ENCODE data around the gene NMNAT3. TPM values are rescaled to one million over a fixed set of nuclear protein-coding genes. Genes with fewer than 3 reads are reported as not detected.

The NMNAT3 gene
- total RNA-seq, 1 experiment from 2014 or later = 1.3 TPM

DNA sequence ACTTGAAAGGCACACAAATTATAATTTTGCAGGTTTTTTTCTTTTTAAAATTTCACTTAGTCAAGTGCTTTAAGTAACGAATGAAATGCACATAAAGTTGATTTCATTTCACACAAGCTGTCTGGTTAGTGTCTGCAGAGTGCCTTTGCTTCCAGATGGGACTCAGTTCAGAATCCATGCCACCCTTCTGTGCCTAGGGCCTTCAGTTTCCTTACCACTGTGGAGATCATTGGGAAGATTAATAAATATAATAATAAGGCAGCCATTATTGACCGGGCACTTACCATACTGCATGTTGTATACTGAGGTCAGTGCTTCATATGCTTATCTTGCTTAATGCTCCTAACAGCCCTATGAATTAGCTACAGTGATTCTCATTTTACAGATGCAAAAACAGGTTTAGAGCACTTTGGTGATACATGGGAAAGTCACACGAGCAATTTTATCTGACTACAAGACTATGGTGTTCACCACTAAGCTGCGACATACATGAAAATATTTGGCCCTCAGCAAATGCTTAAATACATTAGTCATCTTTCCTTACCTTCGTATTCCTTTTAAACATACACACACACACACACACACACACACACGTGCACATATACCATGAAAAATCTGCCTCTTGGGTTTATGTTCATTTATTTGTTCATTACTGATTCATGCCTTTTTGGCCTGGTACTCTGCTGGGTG is 3.1 kb downstream of the NMNAT3 start:
- Histone ChIP-seq H3K4me2 (ENCODE audit: insufficient read depth, insufficient read length, low read length) (no peak overlapping the region), H3K79me2 (ENCODE audit: insufficient read depth, low read length) (no peaks in the 10 kb centered on the region), H4K8ac (replicated peaks; ENCODE audit: insufficient read length, low read depth, low read length) (no peak overlapping the region), H2AFZ (ENCODE audit: low read length) (no peak overlapping the region), H3K23me2 (ENCODE audit: insufficient read length, low read depth, low read length, poor library complexity, severe bottlenecking) (peaks cover 6% of the 10 kb centered on the region), H3T11ph (ENCODE audit: low read length) (no peak overlapping the region), H3K79me1 (ENCODE audit: insufficient read depth, low read depth, low read length, poor library complexity, severe bottlenecking) (no peaks in the 10 kb centered on the region), H3K27ac (ENCODE audit: insufficient read length, low read depth, low read length) (no peak overlapping the region), H4K5ac (ENCODE audit: insufficient read length, low read depth, low read length) (no peak overlapping the region), H3K4ac (ENCODE audit: low read depth, low read length) (no peak overlapping the region), H3K27me3 (ENCODE audit: insufficient read depth, low read length) (peaks cover 16% of the 10 kb centered on the region; the same call in 1 of the 2 replicates), H2BK20ac (ENCODE audit: low read depth, low read length, poor library complexity, severe bottlenecking) (no peak overlapping the region), H3K18ac (ENCODE audit: insufficient read length, low read depth, low read length) (no peak overlapping the region), H2AK5ac (ENCODE audit: insufficient read length, low read length) (no peak overlapping the region), H3K9me3 (ENCODE audit: control insufficient read depth, low read depth, low read length) (no peaks in the 10 kb centered on the region), H4K91ac (ENCODE audit: insufficient read length, low read depth, low read length) (no peak overlapping the region), H3K9ac (ENCODE audit: extremely low read depth, insufficient read length, low read length) (no peak overlapping the region), H4K20me1 (ENCODE audit: control insufficient read depth, insufficient read depth, insufficient read length) (no peaks in the 10 kb centered on the region), H2BK5ac (ENCODE audit: insufficient read length, low read length) (no peak overlapping the region), H3K23ac (ENCODE audit: insufficient read length, low read depth, low read length) (no peak overlapping the region), H2BK15ac (ENCODE audit: low read depth, low read length) (no peak overlapping the region), H3K14ac (ENCODE audit: insufficient read depth, low read length) (no peak overlapping the region), H3K56ac (ENCODE audit: insufficient read length, low read depth, low read length) (no peak overlapping the region), H3K4me1 (ENCODE audit: insufficient read depth, low read length) (peaks cover 9% of the 10 kb centered on the region; the same call in 1 of the 2 replicates), H2BK120ac (ENCODE audit: low read depth, low read length, poor library complexity, severe bottlenecking) (no peak overlapping the region), H2BK12ac (ENCODE audit: insufficient read length, low read depth, low read length) (no peak overlapping the region)
- H3K36me3 Mint-ChIP-seq (ENCODE audit: insufficient read depth in 1 of 3, low read depth in 3 of 3) = no peaks in the 10 kb centered on the region
- H3K4me3 Mint-ChIP-seq = no peak overlapping the region
- H3K27ac Mint-ChIP-seq = no peak overlapping the region
- WGBS (ENCODE audit: extremely low coverage, insufficient read length, low lambda C conversion rate) = no CpG with 5 or more reads among the region's 6 CpGs
- H3K9me3 Mint-ChIP-seq = no peaks in the 10 kb centered on the region
- TF ChIP-seq, protein P1, sequence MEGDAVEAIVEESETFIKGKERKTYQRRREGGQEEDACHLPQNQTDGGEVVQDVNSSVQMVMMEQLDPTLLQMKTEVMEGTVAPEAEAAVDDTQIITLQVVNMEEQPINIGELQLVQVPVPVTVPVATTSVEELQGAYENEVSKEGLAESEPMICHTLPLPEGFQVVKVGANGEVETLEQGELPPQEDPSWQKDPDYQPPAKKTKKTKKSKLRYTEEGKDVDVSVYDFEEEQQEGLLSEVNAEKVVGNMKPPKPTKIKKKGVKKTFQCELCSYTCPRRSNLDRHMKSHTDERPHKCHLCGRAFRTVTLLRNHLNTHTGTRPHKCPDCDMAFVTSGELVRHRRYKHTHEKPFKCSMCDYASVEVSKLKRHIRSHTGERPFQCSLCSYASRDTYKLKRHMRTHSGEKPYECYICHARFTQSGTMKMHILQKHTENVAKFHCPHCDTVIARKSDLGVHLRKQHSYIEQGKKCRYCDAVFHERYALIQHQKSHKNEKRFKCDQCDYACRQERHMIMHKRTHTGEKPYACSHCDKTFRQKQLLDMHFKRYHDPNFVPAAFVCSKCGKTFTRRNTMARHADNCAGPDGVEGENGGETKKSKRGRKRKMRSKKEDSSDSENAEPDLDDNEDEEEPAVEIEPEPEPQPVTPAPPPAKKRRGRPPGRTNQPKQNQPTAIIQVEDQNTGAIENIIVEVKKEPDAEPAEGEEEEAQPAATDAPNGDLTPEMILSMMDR (conservative IDR thresholded peaks at IDR 0.05) = no peak
- no peak for DNase-seq
- peaks cover 69% of the 10 kb centered on the region for H3K27me3 Mint-ChIP-seq (ENCODE audit: low read depth)
- H3K4me1 Mint-ChIP-seq = peaks cover 22 to 30% of the 10 kb centered on the region in 2 experiments
